GM18507 (cell line): Measurements from ENCODE around the gene MMP3.
A peak's percentile ranks its signal among the peaks of the same experiment; 100 is the strongest.

Experiments
- DNase-seq: peaks from one replicate; pipeline ENCODE4 v3.0.0; 2011; ENCODE audit warnings: low read depth; ENCODE audit not compliant: insufficient read length; ENCODE audit errors: extremely low spot score
- FAIRE-seq: peaks from 2 replicates; lab custom pipeline; 2011; peaks lifted over from hg19 to GRCh38; lab: Jason Lieb, UNC

MMP3 gene

GRCh38 chr11:102836290-102836875, 7.0 kb downstream of the MMP3 start:
- DNase-seq (no peak), FAIRE-seq (no peak)

- DNase-seq (no peak), FAIRE-seq (no peak)
These were observed 9.7 kb downstream of the MMP3 start for GRCh38 chr11:102833731-102834130.

DNA sequence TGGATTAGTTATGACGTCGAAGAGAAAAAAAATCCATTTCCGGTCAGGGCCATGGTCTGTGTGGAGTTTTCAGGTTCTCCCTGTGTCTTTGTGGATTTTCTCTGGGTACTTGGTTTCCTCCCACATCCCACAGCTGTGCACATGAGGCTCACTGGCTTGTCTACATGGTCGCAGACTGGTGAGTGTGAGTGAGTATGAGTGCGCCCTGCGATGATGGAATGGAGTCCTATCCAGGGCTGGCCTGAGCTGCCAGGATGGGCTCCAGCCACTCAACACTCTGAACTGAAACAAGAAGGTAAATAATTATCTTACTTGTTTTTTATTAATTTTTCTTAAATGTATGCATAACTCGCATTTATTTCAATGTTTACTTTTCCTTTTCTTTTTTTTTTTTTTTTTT, 10.8 kb downstream of the MMP3 start:
- FAIRE-seq: no peak

DNA sequence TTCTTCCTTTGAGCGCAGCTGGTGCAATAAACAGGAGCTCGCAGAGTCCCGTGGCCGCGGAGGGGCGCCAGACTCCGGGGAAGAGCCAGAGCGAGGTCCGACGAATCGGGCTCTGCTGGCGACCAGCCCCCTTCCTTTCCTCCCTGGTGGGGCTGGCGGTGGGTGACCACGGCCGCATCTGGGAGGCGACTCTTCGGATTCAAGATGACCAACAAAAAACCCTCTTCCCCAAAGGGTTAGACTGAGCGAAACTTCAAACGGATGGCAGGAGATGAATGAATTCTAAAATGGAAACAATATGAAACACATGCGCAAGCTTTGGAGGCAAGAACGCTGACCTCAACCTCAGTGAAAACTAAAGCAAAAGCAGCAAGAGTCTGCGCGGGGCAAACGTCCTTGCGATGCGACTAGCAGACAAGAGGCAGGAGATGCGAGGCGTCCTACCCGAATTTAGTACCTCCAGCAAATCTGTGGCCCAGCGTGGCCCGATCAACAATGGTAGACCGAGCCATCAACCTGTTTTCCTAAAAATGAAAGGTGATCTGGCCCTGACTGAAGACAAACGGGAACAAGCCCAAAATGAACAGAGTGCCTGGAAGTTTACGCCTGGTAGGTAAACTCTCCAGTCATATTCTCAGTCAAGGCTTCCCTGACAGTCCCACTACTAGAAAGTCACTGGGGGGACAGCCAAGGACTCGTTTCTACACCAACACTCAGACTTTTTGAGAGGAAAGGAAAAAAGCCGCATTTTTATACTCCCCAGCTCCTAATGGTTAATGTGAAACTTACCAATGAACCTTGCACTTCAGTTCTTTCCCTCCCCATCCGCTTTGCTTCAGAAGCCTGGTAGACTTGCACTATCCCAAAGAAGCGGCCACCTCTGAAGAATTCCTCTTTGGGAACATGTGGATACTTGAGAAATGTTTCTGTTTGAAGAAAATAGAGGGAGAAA, 11.6 kb downstream of the MMP3 start:
- FAIRE-seq: no peak
- DNase-seq: no peak

More for the DNA sequence above, 10.8 kb downstream of the MMP3 start:
- DNase-seq: no peak

GRCh38 chr11:102831128-102831488, 12.3 kb downstream of the MMP3 start:
- FAIRE-seq: no peak
- DNase-seq: no peak

GRCh38 chr11:102830001-102830727, 13.2 kb downstream of the MMP3 start:
- DNase-seq (no peak), FAIRE-seq (no peak)

- DNase-seq (no peak), FAIRE-seq (no peak)
These were observed 14.0 kb downstream of the MMP3 start for GRCh38 chr11:102829316-102830000.

- FAIRE-seq: no peak
- DNase-seq: no peak
These were observed 18.9 kb downstream of the MMP3 start for GRCh38 chr11:102824556-102824955.

DNA sequence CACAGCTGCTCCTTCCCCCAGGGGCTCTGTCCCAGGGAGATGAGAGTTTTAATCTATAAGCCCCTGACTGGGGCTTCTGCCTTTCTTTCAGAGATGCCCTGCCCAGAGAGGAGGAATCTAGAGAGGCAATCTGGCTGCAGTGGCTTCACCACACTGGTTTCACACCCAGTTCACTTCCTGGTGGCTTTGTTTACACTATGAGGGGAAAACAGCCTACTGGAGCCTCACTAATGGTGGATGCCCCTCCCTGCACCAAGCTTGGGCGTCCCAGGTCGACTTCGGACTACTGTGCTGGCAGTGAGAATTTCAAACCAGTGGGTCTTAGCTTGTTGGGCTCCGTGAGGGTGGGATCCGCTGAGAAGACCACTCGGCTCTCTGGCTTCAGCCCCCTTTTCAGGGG, 23.9 kb downstream of the MMP3 start:
- no peak for DNase-seq

GRCh38 chr11:102813484-102813883, 29.9 kb downstream of the MMP3 start:
- DNase-seq: no peak
- no peak for FAIRE-seq

More for the DNA sequence above, 23.9 kb downstream of the MMP3 start:
- no peak for FAIRE-seq

DNA sequence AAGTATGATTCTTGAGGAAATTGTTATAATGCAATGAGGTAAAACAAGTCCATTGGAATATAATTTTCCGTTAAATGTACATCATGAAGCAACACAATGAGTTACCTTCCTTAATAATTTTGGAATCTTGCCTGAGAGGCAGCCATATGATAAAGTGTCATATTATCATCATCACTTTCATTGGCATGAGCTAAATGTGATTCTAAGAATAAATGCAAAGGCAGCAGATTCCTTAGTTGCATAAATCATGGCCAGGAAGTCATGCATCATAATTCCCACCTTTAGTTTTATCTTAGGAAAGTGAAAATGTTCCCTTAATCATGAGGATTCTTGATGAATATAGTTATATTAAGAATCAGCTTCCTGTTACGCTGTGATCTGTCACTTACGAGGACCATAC, 31.2 kb downstream of the MMP3 start:
- no peak for DNase-seq
- FAIRE-seq: no peak

- FAIRE-seq: peak; percentile 26
- DNase-seq: no peak
These were observed 32.3 kb downstream of the MMP3 start for GRCh38 chr11:102810950-102811660.

DNA sequence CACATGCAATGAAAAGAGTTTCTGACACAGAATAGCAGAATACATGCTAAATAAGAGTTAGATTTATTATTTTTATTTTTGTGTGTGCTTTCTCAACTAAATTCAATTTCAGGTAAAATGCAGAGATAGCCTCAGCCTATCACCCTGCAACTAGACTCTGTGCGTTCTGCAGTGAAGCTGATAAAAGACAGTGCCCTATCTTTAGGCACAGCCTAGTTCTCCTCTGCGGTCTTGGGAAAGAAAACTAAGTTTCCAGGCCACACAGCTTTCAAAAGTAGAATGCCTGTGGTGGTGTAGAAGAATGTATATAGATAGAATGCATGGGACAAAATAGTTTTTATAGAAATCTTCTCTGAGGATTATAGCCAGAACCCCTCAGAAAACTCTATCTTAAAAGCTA, 33.4 kb downstream of the MMP3 start:
- no peak for FAIRE-seq

GRCh38 chr11:102807921-102808320, 35.5 kb downstream of the MMP3 start:
- no peak for FAIRE-seq
- DNase-seq: no peak

More for the DNA sequence above, 33.4 kb downstream of the MMP3 start:
- no peak for DNase-seq

- DNase-seq (no peak), FAIRE-seq (no peak)
These were observed 37.1 kb downstream of the MMP3 start for GRCh38 chr11:102806296-102806695.

DNA sequence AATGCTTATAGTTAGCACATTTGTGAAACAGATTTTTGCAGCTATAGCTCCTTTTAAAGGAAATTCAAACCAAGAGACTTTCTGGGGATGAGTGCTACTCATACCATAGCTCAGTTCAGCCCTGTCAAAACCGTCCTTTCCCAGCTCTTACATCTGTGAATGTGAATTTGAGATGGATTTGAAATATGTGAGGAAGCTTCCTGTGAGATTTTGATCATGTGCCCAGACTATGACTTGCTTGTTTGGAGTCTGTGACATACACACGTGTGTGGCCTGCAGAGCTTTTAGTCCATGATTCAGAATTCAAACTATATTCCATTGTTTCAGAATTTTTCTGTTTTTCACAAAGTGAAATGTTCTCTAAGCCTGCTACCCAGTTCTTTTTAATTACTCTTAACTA, 41.1 kb downstream of the MMP3 start:
- FAIRE-seq: no peak

GRCh38 chr11:102800767-102801166, 42.6 kb downstream of the MMP3 start:
- FAIRE-seq (no peak), DNase-seq (no peak)

More for the DNA sequence above, 41.1 kb downstream of the MMP3 start:
- DNase-seq: no peak

DNA sequence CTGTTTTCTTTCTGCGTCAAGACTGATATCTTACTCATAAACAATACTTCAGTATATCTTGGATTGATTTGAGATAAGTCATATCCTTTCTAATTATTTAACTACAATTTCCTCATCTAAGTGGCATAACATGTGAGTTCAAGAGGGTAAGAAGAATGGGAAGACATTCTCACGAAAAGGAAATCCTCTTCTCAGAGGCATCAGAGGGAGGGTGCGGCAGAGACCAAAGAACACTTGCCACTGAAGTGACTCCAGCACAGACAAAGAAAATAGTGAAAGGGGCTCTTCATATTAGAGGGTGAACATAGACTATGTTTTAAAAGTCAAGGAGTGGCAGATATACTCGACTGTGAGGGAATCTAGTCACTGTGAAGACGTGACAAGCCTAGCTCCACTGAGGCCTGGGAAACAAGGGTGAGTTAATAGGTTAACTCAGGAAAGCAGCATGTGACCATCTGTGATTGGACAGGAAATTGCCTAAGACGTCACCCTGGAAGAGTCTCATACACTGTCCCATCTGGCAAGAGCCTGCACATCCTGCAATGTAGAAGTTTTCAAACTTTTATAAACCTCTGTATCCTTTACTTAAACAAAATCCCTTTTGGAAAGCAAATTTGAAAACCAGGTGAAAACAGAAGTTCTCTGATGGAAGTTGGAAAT, 43.6 kb downstream of the MMP3 start:
- no peak for DNase-seq
- no peak for FAIRE-seq
